HepG2 (cell line): ENCODE results near the gene HSD17B8. TPM values are rescaled to one million over a fixed set of nuclear protein-coding genes. Genes with fewer than 3 reads are reported as not detected.

Experiments used
- ADNP ChIP-seq: sonication (generic); formaldehyde crosslinking; IDR thresholded peaks from 2 replicates; pipeline ENCODE4 v1.4.0; 2020; ENCODE audit warnings: missing genetic modification reagents
- ARID3A ChIP-seq: IDR thresholded peaks from 2 replicates; pipeline ENCODE4 v1.6.1; 2012; ENCODE audit warnings: low read depth, low read length, improper control_type of control experiment
- CENPBD1 ChIP-seq: sonication (generic); formaldehyde crosslinking; IDR thresholded peaks from 2 replicates; pipeline ENCODE4 v1.8.0; 2022; ENCODE audit warnings: missing genetic modification reagents, low read depth, mild to moderate bottlenecking, borderline replicate concordance
- FOXC1 ChIP-seq: sonication (generic); formaldehyde crosslinking; IDR thresholded peaks from 2 replicates; pipeline ENCODE4 v1.8.0; 2022; ENCODE audit warnings: mild to moderate bottlenecking, missing genetic modification reagents, borderline replicate concordance
- HOXA9 ChIP-seq: sonication (generic); formaldehyde crosslinking; IDR thresholded peaks from 2 replicates; pipeline ENCODE4 v1.8.1; 2022; ENCODE audit warnings: missing genetic modification reagents, mild to moderate bottlenecking, moderate library complexity, borderline replicate concordance
- MAFK ChIP-seq, 2 experiments: IDR thresholded peaks in 1 of 2; conservative IDR thresholded peaks in 1 of 2; 2 replicates each; pipeline ENCODE4 v1.6.1; 2011; ENCODE audit warnings: improper control_type of control experiment in 2 of 2, low read length in 2 of 2
- MTF1 ChIP-seq: sonication (generic); formaldehyde crosslinking; IDR thresholded peaks from 2 replicates; pipeline ENCODE4 v1.5.0; 2020; ENCODE audit warnings: missing genetic modification reagents
- MXD4 ChIP-seq: IDR thresholded peaks from 2 replicates; pipeline ENCODE4 v1.6.1; 2016; ENCODE audit warnings: mild to moderate bottlenecking, missing biosample characterization, missing genetic modification reagents
- MYC ChIP-seq: sonication (generic); formaldehyde crosslinking; IDR thresholded peaks from 2 replicates; pipeline ENCODE4 v1.9.0; 2021; ENCODE audit warnings: missing genetic modification reagents, borderline replicate concordance
- NCOR1 ChIP-seq: fragments of 200-600 bp; sonication (generic); IDR thresholded peaks from 2 replicates; pipeline ENCODE4 v1.7.0; 2017; ENCODE audit warnings: antibody characterized with exemption, low read length, borderline replicate concordance
- NFE2L2 ChIP-seq: fragments of 150-350 bp; IDR thresholded peaks from 2 replicates; pipeline ENCODE4 v1.6.1; 2014; ENCODE audit warnings: low read length
- NPAS2 ChIP-seq: sonication (generic); formaldehyde crosslinking; IDR thresholded peaks from 2 replicates; pipeline ENCODE4 v1.8.0; 2022; ENCODE audit warnings: mild to moderate bottlenecking, missing genetic modification reagents, borderline replicate concordance
- NR2F1 ChIP-seq, 2 experiments: fragments of 450-650 bp in 1 of 2; formaldehyde crosslinking in 1 of 2; IDR thresholded peaks; 2 replicates each; pipeline versions ENCODE4 v1.5.0 to v1.6.1; 2016 to 2020; ENCODE audit warnings: mild to moderate bottlenecking in 1 of 2, missing compliant biosample characterization in 1 of 2, missing genetic modification reagents in 1 of 2, moderate library complexity in 1 of 2
- PHF5A ChIP-seq: IDR thresholded peaks from one replicate; pipeline ENCODE4 v1.6.1; 2018; ENCODE audit warnings: low read depth, missing genetic modification reagents; ENCODE audit not compliant: unreplicated experiment
- PRMT3 ChIP-seq: sonication (generic); formaldehyde crosslinking; IDR thresholded peaks from 2 replicates; pipeline ENCODE4 v1.8.1; 2022; ENCODE audit warnings: low read depth, mild to moderate bottlenecking, moderate library complexity, missing genetic modification reagents, borderline replicate concordance
- SMC3 ChIP-seq: IDR thresholded peaks from 2 replicates; pipeline ENCODE4 v1.6.1; 2011; ENCODE audit warnings: low read length, improper control_type of control experiment
- SRF ChIP-seq: IDR thresholded peaks from 2 replicates; pipeline ENCODE4 v1.6.1; 2011; ENCODE audit warnings: mild to moderate bottlenecking, low read depth, low read length, moderate library complexity
- TCF7L2 ChIP-seq: IDR thresholded peaks from 2 replicates; pipeline ENCODE4 v1.6.1; 2011; ENCODE audit warnings: mild to moderate bottlenecking, low read depth, low read length, moderate library complexity
- THAP7 ChIP-seq: sonication (generic); formaldehyde crosslinking; IDR thresholded peaks from 2 replicates; pipeline ENCODE4 v1.8.1; 2023; ENCODE audit warnings: mild to moderate bottlenecking, missing genetic modification reagents
- ZBTB37 ChIP-seq: sonication (generic); formaldehyde crosslinking; IDR thresholded peaks from 2 replicates; pipeline ENCODE4 v1.4.0; 2020; ENCODE audit warnings: mild to moderate bottlenecking, missing genetic modification reagents
- ZFY ChIP-seq: sonication (generic); formaldehyde crosslinking; IDR thresholded peaks from 2 replicates; pipeline ENCODE4 v1.4.0; 2020; ENCODE audit warnings: missing genetic modification reagents
- ZNF232 ChIP-seq: sonication (generic); formaldehyde crosslinking; IDR thresholded peaks from 2 replicates; pipeline ENCODE4 v1.4.0; 2020; ENCODE audit warnings: missing genetic modification reagents, borderline replicate concordance
- ZNF24 ChIP-seq: fragments of 450-650 bp; IDR thresholded peaks from 2 replicates; pipeline ENCODE4 v1.6.1; 2017; ENCODE audit warnings: antibody characterized with exemption, mild to moderate bottlenecking
- ZNF256 ChIP-seq: sonication (generic); formaldehyde crosslinking; conservative IDR thresholded peaks from 2 replicates; pipeline ENCODE4 v1.4.0; 2020; ENCODE audit warnings: missing genetic modification reagents
- ZNF282 ChIP-seq: fragments of 450-650 bp; IDR thresholded peaks from 2 replicates; pipeline ENCODE4 v1.6.1; 2018; ENCODE audit not compliant: partially characterized antibody
- ZNF33B ChIP-seq: sonication (generic); formaldehyde crosslinking; IDR thresholded peaks from 2 replicates; pipeline ENCODE4 v1.5.1; 2020; ENCODE audit warnings: mild to moderate bottlenecking, missing genetic modification reagents
- ZNF878 ChIP-seq: sonication (generic); formaldehyde crosslinking; IDR thresholded peaks from 2 replicates; pipeline ENCODE4 v1.8.1; 2023; ENCODE audit warnings: mild to moderate bottlenecking, missing genetic modification reagents, moderate library complexity
- polyA plus RNA-seq, 8 experiments: library from polyadenylated mRNA; depleted of rRNA in 3 of 8; stranded (reverse) in 7 of 8; unstranded in 1 of 8; fragments of >200 nt; fragmentation: Illumina TruSeq in 4 of 8; extraction: Trizol in 4 of 8; gene quantifications; 2 replicates each; pipeline versions ENCODE4 v1.2.1 to v1.2.3, GENCODE V29; 2011 to 2016; ENCODE audit warnings: low read depth in 4 of 8, missing spikeins in 1 of 8, mixed read lengths in 1 of 8; ENCODE audit not compliant: insufficient read depth in 1 of 8
- total RNA-seq, 5 experiments: library from RNA; depleted of rRNA; stranded (reverse); fragments of >200 nt; fragmentation: Illumina TruSeq; extraction: Trizol; gene quantifications; 2 replicates each; pipeline ENCODE4 v1.2.3, GENCODE V29; 2016; ENCODE audit warnings: low read depth in 1 of 5

The HSD17B8 gene
- total and polyA plus RNA-seq, 2 of the 13 experiments (the other 11 are each of a cell fraction or from before 2014, with no cell fraction given) = 12.6 to 20.1 TPM

- TF ChIP-seq MAFK (conservative IDR thresholded peaks at IDR 0.05 in 1 of 2, IDR thresholded peaks at IDR 0.05 in 1 of 2; ENCODE audit: low read length in 2 of 2) (no peak), MTF1 (CRISPR knock-in tag) (no peak), NCOR1 (no peak), ZNF24 (no peak), HOXA9 (CRISPR knock-in tag) (peak; percentile 76), NR2F1 (CRISPR knock-in tag; IDR thresholded peaks at IDR 0.05) (peak in 1 of 2 experiments; percentile 26; a peak in 1 of 4 replicates), CENPBD1 (no peak), ZNF878 (CRISPR knock-in tag) (no peak; the same call in 1 of the 2 replicates), ZFY (CRISPR knock-in tag) (peak; percentile 84), PRMT3 (CRISPR knock-in tag) (0 out of 2 replicates have a peak, but pooled peaks have one; percentile 45), FOXC1 (CRISPR knock-in tag) (no peak), SMC3 (no peak), NFE2L2 (no peak), ZNF282 (no peak), THAP7 (CRISPR knock-in tag) (no peak), SRF (no peak), ARID3A (no peak), ZNF33B (no peak), ZNF232 (CRISPR knock-in tag) (peak; percentile 53; the same call in 1 of the 2 replicates), ZNF256 (CRISPR knock-in tag) (peak; percentile 85; the same call in 1 of the 2 replicates), ZBTB37 (CRISPR knock-in tag) (0 out of 2 replicates have a peak, but pooled peaks have one; percentile 57), PHF5A (CRISPR knock-in tag) (no peak), NPAS2 (no peak), ADNP (no peak), MXD4 (CRISPR knock-in tag) (peak; percentile 34; the same call in 1 of the 2 replicates), MYC (peak; percentile 78; the same call in 1 of the 2 replicates), TCF7L2 (no peak)
Measured at GRCh38 chr6:33208091-33208967, 3.9 kb downstream of the HSD17B8 start, which contains the start of gene RING1 (continued).
